Measurements from ENCODE around the gene NUCB1. TPM values are rescaled to one million over a fixed set of nuclear protein-coding genes. Genes with fewer than 3 reads are reported as not detected.
"Not testable (repeated sequence)": the region's sequence is repeated elsewhere in the genome, so short reads cannot be mapped to it uniquely, and the experiment has no call there.

The NUCB1 gene
- total and polyA plus RNA-seq, 4 donors, result 186 to 775 (median 238) TPM

DNA sequence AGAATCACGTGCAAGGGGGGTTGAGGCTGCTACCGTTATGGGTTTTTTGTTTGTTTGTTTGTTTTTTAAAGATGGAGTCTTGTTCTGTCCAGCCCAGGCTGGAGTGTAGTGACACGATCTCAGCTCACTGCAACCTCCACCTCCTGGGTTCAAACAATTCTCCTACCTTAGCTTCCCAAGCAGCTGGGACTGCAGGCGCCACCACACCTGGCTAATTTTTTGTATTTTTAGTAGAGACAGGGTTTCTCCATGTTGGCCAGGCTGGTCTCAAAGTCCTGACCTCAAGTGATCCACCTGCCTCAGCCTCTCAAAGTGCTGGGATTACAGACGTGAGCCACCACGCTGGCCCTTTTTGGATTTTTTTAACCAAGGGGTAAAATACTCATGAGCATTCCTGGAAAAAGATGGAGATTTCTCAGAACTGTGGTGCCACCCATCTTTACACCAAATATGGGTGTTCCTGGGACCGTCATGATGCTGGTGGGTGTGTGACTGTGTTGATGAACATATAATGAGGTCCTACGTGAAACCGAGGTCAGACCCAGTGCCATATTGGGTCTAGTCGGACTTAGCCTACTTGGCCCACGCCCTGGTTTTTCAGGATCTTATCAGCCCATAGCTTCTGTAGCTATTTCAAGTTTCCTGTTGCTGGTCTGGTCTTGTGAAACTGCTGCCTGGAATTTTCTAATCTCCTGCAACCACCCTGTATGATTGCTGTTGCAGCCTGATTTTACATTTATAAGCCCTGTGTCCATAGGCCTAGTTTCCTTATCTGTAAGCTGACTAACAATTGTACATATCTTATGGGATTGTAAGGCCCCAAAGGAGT lies 21.7 kb upstream of the NUCB1 start:
- DNase-seq (ENCODE audit: low spot score), result peak; percentile 71
- no peak overlapping the region for H3K9ac ChIP-seq (ENCODE audit: low read depth in 1 of 2, low read length in 2 of 2)
- peak overlapping the region; percentile 26 to 50 for H3K27ac ChIP-seq (ENCODE audit: low read depth in 1 of 2, low read length in 2 of 2)
- peaks cover 0 to 14% (median 9%) of the 10 kb centered on the region in 4 donors for H3K36me3 ChIP-seq (ENCODE audit: control insufficient read depth in 4 of 4, insufficient read depth in 3 of 4, low read depth in 1 of 4, low read length in 3 of 4)
- H3K27me3 ChIP-seq (ENCODE audit: control insufficient read depth in 4 of 4, insufficient read depth in 4 of 4, low read length in 3 of 4), result no peaks in the 10 kb centered on the region
- H3K9me3 ChIP-seq (ENCODE audit: control insufficient read depth in 4 of 4, low read length in 3 of 4), result no peaks in the 10 kb centered on the region
- WGBS, result 82% methylated on average over 11 of the region's 11 CpGs
- H3K4me1 ChIP-seq (ENCODE audit: control insufficient read depth in 4 of 4, insufficient read depth in 4 of 4, low read length in 3 of 4), result peaks cover 1 to 25% (median 15%) of the 10 kb centered on the region in 4 donors
- no peak overlapping the region for H3K4me3 ChIP-seq (ENCODE audit: low read depth in 1 of 3, low read length in 3 of 3)
- TF ChIP-seq RXRA (IDR thresholded peaks at IDR 0.05), result peak in 1 of 2 donors; percentile 17
- peak; percentile 63 for TF ChIP-seq NR2F2 (IDR thresholded peaks at IDR 0.05)
- TF ChIP-seq EGR1 (IDR thresholded peaks at IDR 0.05; ENCODE audit: low read depth in 2 of 2), result no peak
- TF ChIP-seq RAD21 (IDR thresholded peaks at IDR 0.05), result peak in 1 of 2 donors; percentile 15

DNA sequence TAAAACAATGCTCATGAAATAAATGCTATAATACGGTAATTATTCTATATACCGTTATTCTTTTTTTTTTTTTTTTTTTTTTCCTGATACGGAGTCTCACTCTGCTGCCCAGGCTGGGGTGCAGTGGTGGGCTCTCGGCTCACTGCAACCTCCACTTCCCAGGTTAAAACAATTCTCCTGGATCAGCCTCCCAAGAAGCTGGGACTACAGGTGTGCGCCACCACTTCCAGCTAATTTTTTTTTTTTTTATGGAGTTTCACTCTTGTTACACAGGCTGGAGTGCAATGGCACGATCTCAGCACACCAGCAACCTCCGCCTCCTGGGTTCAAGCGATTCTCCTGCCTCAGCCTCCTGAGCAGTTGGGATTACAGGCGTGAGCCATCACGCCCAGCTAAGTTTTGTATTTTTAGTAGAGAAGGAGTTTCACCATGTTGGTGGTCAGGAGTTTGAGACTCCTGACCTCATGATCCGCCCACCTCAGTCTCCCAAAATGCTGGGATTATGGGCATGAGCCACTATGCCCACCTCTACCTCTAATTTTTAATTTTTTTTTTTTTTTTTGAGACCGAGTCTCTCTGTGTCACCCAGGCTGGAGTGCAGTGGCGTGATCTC lies 21.0 kb upstream of the NUCB1 start:
- Histone ChIP-seq H3K36me3 (ENCODE audit: control insufficient read depth in 4 of 4, insufficient read depth in 3 of 4, low read depth in 1 of 4, low read length in 3 of 4) (peaks cover 0 to 13% (median 5%) of the 10 kb centered on the region in 4 donors), H3K4me3 (ENCODE audit: low read depth in 1 of 3, low read length in 3 of 3) (no peak overlapping the region), H3K4me1 (ENCODE audit: control insufficient read depth in 4 of 4, insufficient read depth in 4 of 4, low read length in 3 of 4) (peaks cover 1 to 19% (median 9%) of the 10 kb centered on the region in 4 donors), H3K9me3 (ENCODE audit: control insufficient read depth in 4 of 4, low read length in 3 of 4) (no peaks in the 10 kb centered on the region), H3K9ac (ENCODE audit: low read depth in 1 of 2, low read length in 2 of 2) (no peak overlapping the region), H3K27ac (ENCODE audit: low read depth in 1 of 2, low read length in 2 of 2) (peak overlapping the region in 1 of 2 donors; percentile 28), H3K27me3 (ENCODE audit: control insufficient read depth in 4 of 4, insufficient read depth in 4 of 4, low read length in 3 of 4) (no peaks in the 10 kb centered on the region)
- no peak for DNase-seq (ENCODE audit: low spot score)
- TF ChIP-seq, protein P1, sequence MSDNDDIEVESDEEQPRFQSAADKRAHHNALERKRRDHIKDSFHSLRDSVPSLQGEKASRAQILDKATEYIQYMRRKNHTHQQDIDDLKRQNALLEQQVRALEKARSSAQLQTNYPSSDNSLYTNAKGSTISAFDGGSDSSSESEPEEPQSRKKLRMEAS (IDR thresholded peaks at IDR 0.05), result no peak
- no peak for TF ChIP-seq RXRA (IDR thresholded peaks at IDR 0.05)
- TF ChIP-seq SP1 (IDR thresholded peaks at IDR 0.05), result no peak
- no peak for TF ChIP-seq FOXA2 (IDR thresholded peaks at IDR 0.05)
- TF ChIP-seq, protein P2, sequence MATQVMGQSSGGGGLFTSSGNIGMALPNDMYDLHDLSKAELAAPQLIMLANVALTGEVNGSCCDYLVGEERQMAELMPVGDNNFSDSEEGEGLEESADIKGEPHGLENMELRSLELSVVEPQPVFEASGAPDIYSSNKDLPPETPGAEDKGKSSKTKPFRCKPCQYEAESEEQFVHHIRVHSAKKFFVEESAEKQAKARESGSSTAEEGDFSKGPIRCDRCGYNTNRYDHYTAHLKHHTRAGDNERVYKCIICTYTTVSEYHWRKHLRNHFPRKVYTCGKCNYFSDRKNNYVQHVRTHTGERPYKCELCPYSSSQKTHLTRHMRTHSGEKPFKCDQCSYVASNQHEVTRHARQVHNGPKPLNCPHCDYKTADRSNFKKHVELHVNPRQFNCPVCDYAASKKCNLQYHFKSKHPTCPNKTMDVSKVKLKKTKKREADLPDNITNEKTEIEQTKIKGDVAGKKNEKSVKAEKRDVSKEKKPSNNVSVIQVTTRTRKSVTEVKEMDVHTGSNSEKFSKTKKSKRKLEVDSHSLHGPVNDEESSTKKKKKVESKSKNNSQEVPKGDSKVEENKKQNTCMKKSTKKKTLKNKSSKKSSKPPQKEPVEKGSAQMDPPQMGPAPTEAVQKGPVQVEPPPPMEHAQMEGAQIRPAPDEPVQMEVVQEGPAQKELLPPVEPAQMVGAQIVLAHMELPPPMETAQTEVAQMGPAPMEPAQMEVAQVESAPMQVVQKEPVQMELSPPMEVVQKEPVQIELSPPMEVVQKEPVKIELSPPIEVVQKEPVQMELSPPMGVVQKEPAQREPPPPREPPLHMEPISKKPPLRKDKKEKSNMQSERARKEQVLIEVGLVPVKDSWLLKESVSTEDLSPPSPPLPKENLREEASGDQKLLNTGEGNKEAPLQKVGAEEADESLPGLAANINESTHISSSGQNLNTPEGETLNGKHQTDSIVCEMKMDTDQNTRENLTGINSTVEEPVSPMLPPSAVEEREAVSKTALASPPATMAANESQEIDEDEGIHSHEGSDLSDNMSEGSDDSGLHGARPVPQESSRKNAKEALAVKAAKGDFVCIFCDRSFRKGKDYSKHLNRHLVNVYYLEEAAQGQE (IDR thresholded peaks at IDR 0.05), result no peak
- 94% methylated on average over 13 of the region's 13 CpGs for WGBS

DNA sequence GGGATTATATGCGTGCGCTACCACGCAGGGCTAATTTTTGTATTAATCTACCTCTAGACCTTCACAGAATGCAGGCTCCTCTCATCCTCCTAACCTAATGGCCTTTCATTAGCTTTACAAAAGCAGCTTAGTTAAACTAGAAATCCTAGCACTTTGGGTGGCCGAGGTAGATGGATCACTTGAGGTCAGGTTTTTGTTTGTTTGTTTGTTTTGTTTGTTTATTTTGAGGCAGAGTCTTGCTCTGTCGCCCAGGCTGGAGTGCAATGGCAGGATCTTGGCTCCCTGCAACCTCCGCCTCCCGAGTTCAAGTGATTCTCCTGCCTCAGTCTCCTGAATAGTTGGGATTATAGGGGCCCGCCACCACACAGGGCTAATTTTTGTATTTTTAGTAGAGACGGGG lies 20.4 kb upstream of the NUCB1 start:
- Histone ChIP-seq H3K4me1 (ENCODE audit: control insufficient read depth in 4 of 4, insufficient read depth in 4 of 4, low read length in 3 of 4) (peaks cover under 1 to 13% (median 3%) of the 10 kb centered on the region in 4 donors), H3K27ac (ENCODE audit: low read depth in 1 of 2, low read length in 2 of 2) (peak overlapping the region in 1 of 2 donors; percentile 3)
- H3K36me3 ChIP-seq (ENCODE audit: control insufficient read depth in 4 of 4, insufficient read depth in 3 of 4, low read depth in 1 of 4, low read length in 3 of 4); DNase-seq (ENCODE audit: low spot score); H3K9ac ChIP-seq (ENCODE audit: low read depth in 1 of 2, low read length in 2 of 2); H3K4me3 ChIP-seq (ENCODE audit: low read depth in 1 of 3, low read length in 3 of 3); H3K27me3 ChIP-seq (ENCODE audit: control insufficient read depth in 4 of 4, insufficient read depth in 4 of 4, low read length in 3 of 4); H3K9me3 ChIP-seq (ENCODE audit: control insufficient read depth in 4 of 4, low read length in 3 of 4): not testable (repeated sequence)
- WGBS, result 89% methylated on average over 9 of the region's 9 CpGs
